ENCODE results near the gene AXIN1. TPM values are rescaled to one million over a fixed set of nuclear protein-coding genes. Genes with fewer than 3 reads are reported as not detected.
"Not testable (repeated sequence)": the region's sequence is repeated elsewhere in the genome, so short reads cannot be mapped to it uniquely, and the experiment has no call there.

Gene AXIN1
- total RNA-seq, 2 donors from 2014 or later = 10.9 to 12.3 TPM

GRCh38 chr16:262121-262745 lies 90.3 kb downstream of the AXIN1 start:
- ATAC-seq = no peak
- no peak for DNase-seq
- intact Hi-C loops (cut with DNase I) = no loop called here

DNA sequence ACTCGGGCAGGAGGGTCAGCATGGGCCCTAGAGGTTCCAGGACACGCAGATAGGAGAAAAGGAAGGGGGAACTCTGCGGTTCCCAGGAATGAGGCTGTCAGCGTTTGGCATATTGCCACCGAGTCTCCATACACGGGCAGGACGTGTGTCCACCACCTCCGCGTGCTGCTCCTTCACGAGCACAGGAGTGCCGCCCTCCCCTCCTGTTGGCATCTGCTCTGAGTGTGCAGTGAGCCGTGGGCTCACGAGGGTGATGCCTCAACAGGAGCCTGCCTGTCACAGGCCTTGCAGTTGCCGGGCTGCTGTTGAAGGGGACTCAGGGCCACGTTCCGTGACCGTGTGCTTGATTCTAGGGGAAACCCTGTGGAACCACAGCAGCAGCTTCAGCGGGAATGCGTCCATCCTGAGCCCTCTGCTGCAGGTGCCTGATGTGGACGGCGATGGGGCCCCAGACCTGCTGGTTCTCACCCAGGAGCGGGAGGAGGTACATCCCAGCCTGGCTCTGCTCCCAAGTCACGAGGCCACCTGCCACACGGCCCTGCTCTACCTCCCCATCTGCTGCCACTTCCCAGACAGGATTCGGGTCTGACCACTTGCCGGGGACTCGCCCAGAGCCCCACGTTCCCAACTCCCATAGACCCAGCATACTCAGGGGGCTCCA lies 91.4 kb downstream of the AXIN1 start:
- DNase-seq (no peak), ATAC-seq (peak; percentile 17 to 57)
- intact Hi-C loops (cut with DNase I) = no loop called here

DNA sequence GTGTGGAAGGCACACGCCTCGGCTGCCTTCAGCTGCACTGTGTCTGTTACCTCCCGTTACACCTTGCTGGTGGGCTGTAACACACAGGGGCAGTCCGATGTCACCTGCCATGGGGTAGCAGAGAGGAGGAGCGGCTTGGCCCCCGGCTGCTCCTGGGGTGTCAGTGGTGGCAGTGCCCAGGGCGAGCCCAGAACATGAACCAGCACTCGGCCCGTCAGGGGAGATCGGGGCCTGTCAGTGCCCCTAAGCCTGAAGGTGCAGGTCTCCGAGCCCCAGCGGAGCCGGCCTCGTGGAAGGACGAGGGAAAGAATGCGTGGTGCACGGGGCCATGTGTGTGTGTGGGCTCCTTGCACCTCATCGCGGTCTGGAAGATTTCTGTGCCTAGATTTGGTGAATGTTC lies 92.2 kb downstream of the AXIN1 start:
- ATAC-seq (no peak), DNase-seq (no peak)
- intact Hi-C loops (cut with DNase I) = no loop called here

- DNase-seq (no peak), ATAC-seq (no peak)
- intact Hi-C loops (cut with DNase I) = no loop called here
These were observed 92.7 kb downstream of the AXIN1 start for GRCh38 chr16:259814-260253.

DNA sequence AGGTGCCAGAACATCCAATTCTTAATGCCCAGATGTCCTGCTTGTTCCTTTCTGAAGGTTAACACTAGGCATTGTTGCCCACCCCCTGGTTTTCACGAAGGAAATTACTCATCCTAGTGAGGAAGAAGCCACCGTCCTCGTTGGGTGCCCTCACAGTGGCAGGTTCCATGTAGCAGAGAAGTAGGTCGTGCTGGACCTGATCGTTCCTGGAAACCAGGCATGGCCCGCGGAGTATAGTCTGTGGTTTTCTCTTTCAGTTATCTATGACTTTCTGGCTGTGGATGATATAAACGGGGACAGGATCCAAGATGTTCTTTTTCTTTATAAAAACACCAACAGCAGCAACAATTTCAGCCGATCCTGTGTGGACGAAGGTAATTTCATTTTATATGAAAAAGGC lies 93.3 kb downstream of the AXIN1 start:
- intact Hi-C loops (cut with DNase I) = no loop called here
- ATAC-seq (no peak), DNase-seq (no peak)

DNA sequence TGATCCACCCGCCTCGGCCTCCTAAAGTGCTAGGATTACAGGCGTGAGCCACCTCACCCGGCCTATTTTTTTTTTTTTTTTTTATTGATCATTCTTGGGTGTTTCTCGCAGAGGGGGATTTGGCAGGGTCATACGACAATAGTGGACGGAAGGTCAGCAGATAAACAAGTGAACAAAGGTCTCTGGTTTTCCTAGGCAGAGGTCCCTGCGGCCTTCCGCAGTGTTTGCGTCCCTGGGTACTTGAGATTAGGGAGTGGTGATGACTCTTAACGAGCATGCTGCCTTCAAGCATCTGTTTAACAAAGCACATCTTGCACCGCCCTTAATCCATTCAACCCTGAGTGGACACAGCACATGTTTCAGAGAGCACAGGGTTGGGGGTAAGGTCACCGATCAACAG lies 94.4 kb downstream of the AXIN1 start:
- intact Hi-C loops (cut with DNase I); DNase-seq; ATAC-seq: not testable (repeated sequence)

DNA sequence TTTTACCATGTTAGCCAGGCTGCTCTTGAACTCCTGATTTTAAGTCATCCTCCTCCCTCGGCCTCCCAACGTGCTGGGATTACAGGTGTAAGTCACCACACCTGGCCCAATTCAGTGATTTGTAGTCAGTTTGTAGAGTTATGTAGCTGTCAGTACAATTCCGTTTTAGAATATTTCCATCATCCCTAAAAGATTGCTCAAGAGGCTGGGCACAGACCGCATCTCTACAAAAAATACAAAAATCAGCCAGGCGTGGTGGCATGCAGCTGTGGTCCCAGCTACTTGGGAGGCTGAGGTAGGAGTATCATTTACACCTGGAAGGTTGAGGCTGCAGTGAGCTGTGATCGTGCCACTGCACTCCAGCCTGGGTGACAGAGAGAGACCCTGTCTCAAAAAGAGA lies 97.3 kb downstream of the AXIN1 start:
- no peak for DNase-seq
- ATAC-seq = no peak
- intact Hi-C loops (cut with DNase I) = no loop called here

DNA sequence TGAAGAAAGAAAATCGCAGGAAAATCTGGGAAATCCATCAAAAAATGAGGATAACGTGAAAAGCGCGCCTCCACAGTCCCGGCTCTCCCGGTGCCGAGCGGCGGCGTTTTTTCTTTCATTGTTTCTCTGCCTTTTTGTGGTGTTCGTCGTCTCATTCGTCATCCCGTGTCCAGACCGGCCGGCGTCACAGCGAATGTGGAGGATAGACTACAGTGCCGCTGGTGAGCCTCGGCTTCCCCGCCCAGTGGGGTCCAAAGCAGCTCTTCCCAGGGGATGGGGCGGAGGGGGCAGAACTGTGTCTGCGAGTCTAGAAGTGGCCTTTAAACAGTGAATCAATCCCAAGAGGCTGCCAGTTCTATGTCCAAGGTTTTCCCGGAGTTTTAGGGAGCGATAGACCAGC lies 98.1 kb downstream of the AXIN1 start:
- intact Hi-C loops (cut with DNase I) = no loop called here
- DNase-seq (no peak), ATAC-seq (no peak)

GRCh38 chr16:253833-254232 lies 98.7 kb downstream of the AXIN1 start:
- ATAC-seq = no peak
- intact Hi-C loops (cut with DNase I) = no loop called here
- DNase-seq = no peak

GRCh38 chr16:252366-253337 lies 99.9 kb downstream of the AXIN1 start:
- DNase-seq = no peak
- ATAC-seq = peak in 1 of 2 donors; percentile 69
- intact Hi-C loops (cut with DNase I) = no loop called here

DNA sequence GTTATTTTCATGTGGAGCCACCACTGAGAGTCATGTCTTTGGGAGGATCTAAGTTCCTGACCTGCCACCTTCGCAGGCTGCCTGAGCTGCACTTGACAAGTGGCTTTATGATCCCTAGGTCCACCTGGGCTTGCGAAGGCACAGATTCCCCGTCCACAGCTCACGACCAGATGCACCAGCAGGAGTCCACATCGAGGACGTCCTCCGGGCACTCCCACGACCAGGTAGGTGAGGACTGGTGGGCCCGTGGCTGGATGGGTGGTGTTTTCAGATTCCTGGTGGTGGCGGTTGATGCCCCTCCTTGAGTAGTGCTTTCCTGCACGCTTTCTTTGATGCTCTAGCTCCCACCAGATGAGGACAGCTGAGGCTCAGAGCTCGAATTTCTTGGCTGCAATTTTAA lies 103.1 kb downstream of the AXIN1 start:
- ATAC-seq = no peak
- intact Hi-C loops (cut with DNase I) = loop anchor here in 1 of 2 donors (10.0 kb wide), 1 partner anchor 105 kb away; the partner anchor contains the start of gene AXIN1
- DNase-seq = no peak

DNA sequence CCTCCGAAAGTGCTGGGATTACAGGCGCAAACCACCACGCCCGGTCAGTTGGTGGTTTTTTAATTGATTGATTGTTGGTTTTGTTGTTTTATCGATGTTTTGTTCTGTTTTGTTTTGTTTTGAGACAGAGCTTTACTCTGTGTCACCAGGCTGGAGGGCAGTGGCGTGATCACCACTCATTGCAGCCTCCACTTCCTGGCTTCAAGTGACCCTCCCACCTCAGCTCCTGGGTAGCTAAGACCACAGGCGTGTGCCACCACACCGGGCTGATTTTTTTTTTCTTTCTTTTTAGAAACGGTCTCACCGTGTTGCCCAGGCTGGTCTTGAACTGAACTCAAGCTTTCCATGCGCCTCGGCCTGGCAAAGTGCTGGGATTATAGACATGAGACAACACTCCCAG lies 105.5 kb downstream of the AXIN1 start:
- intact Hi-C loops (cut with DNase I) = loop anchor here in 1 of 2 donors (10.0 kb wide), 1 partner anchor 108 kb away; the partner anchor contains the start of gene AXIN1
- no peak for DNase-seq
- ATAC-seq = no peak

- ATAC-seq (no peak), DNase-seq (no peak)
- intact Hi-C loops (cut with DNase I) = loop anchor here in 1 of 2 donors (10.0 kb wide), 1 partner anchor 110 kb away; the partner anchor contains the start of gene AXIN1
These were observed 107.4 kb downstream of the AXIN1 start for GRCh38 chr16:245105-245504.

DNA sequence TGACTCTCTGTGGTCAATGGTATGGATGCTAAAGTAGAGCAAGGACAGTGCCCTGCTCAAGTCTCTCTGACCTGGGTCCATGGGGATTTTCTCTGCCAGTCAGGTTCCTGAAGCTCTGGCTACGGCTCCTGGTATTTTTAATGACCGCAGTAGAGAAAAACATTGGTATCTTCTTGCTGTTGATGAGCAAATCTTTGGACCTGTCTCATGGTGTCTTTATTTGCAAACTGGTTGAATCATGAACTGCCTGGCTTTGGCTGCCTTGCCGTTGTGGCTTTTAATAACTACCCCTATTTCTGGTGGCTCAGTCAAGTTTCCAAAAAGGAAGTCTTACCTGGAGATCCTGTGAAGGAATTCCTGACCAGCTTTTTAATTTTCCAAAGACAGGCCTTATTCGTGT lies 109.2 kb downstream of the AXIN1 start:
- DNase-seq = no peak
- no peak for ATAC-seq
- intact Hi-C loops (cut with DNase I) = loop anchor here in 1 of 2 donors (10.0 kb wide), 1 partner anchor 111 kb away; the partner anchor contains the start of gene AXIN1

GRCh38 chr16:242281-242680 lies 110.2 kb downstream of the AXIN1 start:
- no peak for DNase-seq
- intact Hi-C loops (cut with DNase I) = loop anchor here in 1 of 2 donors (10.0 kb wide), 1 partner anchor 113 kb away; the partner anchor contains the start of gene AXIN1
- ATAC-seq = no peak

DNA sequence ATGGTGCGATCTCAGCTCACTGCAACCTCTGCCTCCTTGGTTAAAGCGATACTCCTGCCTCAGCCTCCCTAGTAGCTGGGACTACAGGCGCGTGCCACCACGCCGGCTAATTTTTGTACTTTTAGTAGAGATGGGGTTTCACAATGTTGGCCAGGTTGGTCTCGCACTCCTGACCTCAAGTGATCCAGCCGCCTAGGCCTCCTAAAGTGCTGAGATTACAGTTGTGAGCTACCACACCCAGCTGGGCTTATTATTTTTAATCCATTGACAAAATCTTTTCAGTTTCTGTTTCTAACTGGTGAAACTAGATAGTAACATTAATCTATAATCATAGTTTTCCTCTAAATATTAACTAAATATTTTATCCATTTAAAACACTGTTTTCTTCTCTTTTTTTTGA lies 112.0 kb downstream of the AXIN1 start:
- ATAC-seq (no peak), DNase-seq (no peak)
- intact Hi-C loops (cut with DNase I) = loop anchor here in 1 of 2 donors (10.0 kb wide), 1 partner anchor 114 kb away; the partner anchor contains the start of gene AXIN1

DNA sequence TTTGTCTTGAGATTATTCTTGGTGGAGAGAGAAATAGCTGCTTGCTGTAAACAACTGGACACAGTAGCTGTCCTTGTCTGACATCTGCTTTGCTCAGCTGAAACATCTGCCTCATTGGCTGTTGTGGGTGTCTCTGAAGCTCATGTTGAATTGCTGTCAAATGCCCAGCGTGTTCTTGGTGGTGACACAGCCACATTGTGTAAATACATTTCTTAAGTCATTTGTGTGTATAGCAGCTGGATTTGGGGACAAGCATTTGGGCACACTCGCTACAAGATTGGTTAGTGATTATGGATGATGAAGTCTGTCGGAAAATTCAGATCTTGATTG lies 112.6 kb downstream of the AXIN1 start:
- DNase-seq (no peak), ATAC-seq (no peak)
- intact Hi-C loops (cut with DNase I) = loop anchor here in 1 of 2 donors (10.0 kb wide), 1 partner anchor 115 kb away; the partner anchor contains the start of gene AXIN1

Data from left cardiac atrium (tissue), 4 donors.